Amygdala (tissue), 56 donors: ENCODE measurements around the gene MED13L.

Experiments used
- DNase-seq, 56 donors: peaks; one replicate each; lab custom pipeline; 2025; lab: John Stamatoyannopoulos, UW

The MED13L gene

GRCh38 chr12:115957686-115958290 is 319.7 kb downstream of the MED13L start:
- no peak for DNase-seq

- no peak for DNase-seq
Observed at GRCh38 chr12:115956659-115957058, 320.8 kb downstream of the MED13L start.

GRCh38 chr12:115956236-115956635 is 321.3 kb downstream of the MED13L start:
- DNase-seq, result no peak

- DNase-seq, result no peak
Observed at GRCh38 chr12:115953450-115953849, 324.0 kb downstream of the MED13L start.

GRCh38 chr12:115953031-115953430 is 324.5 kb downstream of the MED13L start:
- DNase-seq, result no peak

- DNase-seq, result no peak
Observed at GRCh38 chr12:115950959-115951358, 326.5 kb downstream of the MED13L start.

- no peak for DNase-seq
Observed at GRCh38 chr12:115949675-115950074, 327.8 kb downstream of the MED13L start.

GRCh38 chr12:115947696-115948062 is 329.8 kb downstream of the MED13L start:
- no peak for DNase-seq

GRCh38 chr12:115946867-115947695 is 330.4 kb downstream of the MED13L start:
- no peak for DNase-seq

- no peak for DNase-seq
Observed at GRCh38 chr12:115946092-115946491, 331.4 kb downstream of the MED13L start.

GRCh38 chr12:115945491-115945885 is 332.0 kb downstream of the MED13L start:
- no peak for DNase-seq

GRCh38 chr12:115944837-115945490 is 332.5 kb downstream of the MED13L start:
- no peak for DNase-seq

GRCh38 chr12:115944392-115944742 is 333.1 kb downstream of the MED13L start:
- DNase-seq, result no peak

GRCh38 chr12:115943630-115944391 is 333.7 kb downstream of the MED13L start:
- peak in 35 of 56 donors; percentile 2 to 81 (median 35) for DNase-seq

- DNase-seq, result no peak
Observed at GRCh38 chr12:115943310-115943629, 334.2 kb downstream of the MED13L start.

GRCh38 chr12:115942346-115942745 is 335.1 kb downstream of the MED13L start:
- no peak for DNase-seq

- peak in 1 of 56 donors; percentile 0 for DNase-seq
Observed at GRCh38 chr12:115941362-115941761, 336.1 kb downstream of the MED13L start.

- DNase-seq, result no peak
Observed at GRCh38 chr12:115938794-115939377, 338.6 kb downstream of the MED13L start.

GRCh38 chr12:115936997-115937916 is 340.2 kb downstream of the MED13L start:
- DNase-seq, result no peak

- DNase-seq, result no peak
Observed at GRCh38 chr12:115934877-115935276, 342.6 kb downstream of the MED13L start.
